HL-60 (cell line): ENCODE results near the gene FAM78A.

Experiments
- DNase-seq, 2 experiments: peaks; one replicate each; pipeline ENCODE4 v3.0.0-alpha.2; 2010 to 2020; ENCODE audit warnings: low read depth in 1 of 2, low spot score in 1 of 2
- H3K27ac ChIP-seq: fragments of 250-450 bp; sonication (Bioruptor Pico); replicated peaks from 2 replicates; pipeline ENCODE4 v1.5.1; 2020; ENCODE audit warnings: mild to moderate bottlenecking, moderate library complexity
- H3K27me3 ChIP-seq: fragments of 250-450 bp; sonication (Bioruptor Pico); 2 replicates; pipeline ENCODE4 v1.5.1; 2021; ENCODE audit warnings: mild to moderate bottlenecking, moderate library complexity; ENCODE audit not compliant: insufficient read depth, poor library complexity, severe bottlenecking
- H3K4me3 ChIP-seq: replicated peaks from 2 replicates; pipeline ENCODE4 v1.5.1; 2011; ENCODE audit warnings: mild to moderate bottlenecking, control low read depth, low read length; ENCODE audit not compliant: insufficient read depth
- GABPA ChIP-seq: IDR thresholded peaks from 2 replicates; pipeline ENCODE4 v1.6.1; 2012; ENCODE audit warnings: low read depth
- POLR2AphosphoS5 ChIP-seq: IDR thresholded peaks from 2 replicates; pipeline ENCODE4 v1.6.1; 2012; ENCODE audit warnings: low read depth
- SPI1 ChIP-seq: IDR thresholded peaks from 2 replicates; pipeline ENCODE4 v1.6.1; 2012; ENCODE audit warnings: low read depth, mild to moderate bottlenecking, borderline replicate concordance
- TF ChIP-seq, protein P1 (sequence below): IDR thresholded peaks from 2 replicates; pipeline ENCODE4 v1.6.1; 2012; ENCODE audit warnings: low read depth; ENCODE audit not compliant: insufficient replicate concordance
- TF ChIP-seq, protein P2 (sequence below): IDR thresholded peaks from one replicate; pipeline ENCODE4 v1.5.1; 2011; ENCODE audit warnings: low read length, control low read depth, inconsistent platforms; ENCODE audit not compliant: insufficient read depth

FAM78A gene

GRCh38 chr9:131297903-131298302 is 21.6 kb upstream of the FAM78A start:
- no peak overlapping the region for H3K27ac ChIP-seq
- no peak overlapping the region for H3K4me3 ChIP-seq
- TF ChIP-seq GABPA (no peak), POLR2AphosphoS5 (no peak), SPI1 (no peak)
- TF ChIP-seq, protein P1, sequence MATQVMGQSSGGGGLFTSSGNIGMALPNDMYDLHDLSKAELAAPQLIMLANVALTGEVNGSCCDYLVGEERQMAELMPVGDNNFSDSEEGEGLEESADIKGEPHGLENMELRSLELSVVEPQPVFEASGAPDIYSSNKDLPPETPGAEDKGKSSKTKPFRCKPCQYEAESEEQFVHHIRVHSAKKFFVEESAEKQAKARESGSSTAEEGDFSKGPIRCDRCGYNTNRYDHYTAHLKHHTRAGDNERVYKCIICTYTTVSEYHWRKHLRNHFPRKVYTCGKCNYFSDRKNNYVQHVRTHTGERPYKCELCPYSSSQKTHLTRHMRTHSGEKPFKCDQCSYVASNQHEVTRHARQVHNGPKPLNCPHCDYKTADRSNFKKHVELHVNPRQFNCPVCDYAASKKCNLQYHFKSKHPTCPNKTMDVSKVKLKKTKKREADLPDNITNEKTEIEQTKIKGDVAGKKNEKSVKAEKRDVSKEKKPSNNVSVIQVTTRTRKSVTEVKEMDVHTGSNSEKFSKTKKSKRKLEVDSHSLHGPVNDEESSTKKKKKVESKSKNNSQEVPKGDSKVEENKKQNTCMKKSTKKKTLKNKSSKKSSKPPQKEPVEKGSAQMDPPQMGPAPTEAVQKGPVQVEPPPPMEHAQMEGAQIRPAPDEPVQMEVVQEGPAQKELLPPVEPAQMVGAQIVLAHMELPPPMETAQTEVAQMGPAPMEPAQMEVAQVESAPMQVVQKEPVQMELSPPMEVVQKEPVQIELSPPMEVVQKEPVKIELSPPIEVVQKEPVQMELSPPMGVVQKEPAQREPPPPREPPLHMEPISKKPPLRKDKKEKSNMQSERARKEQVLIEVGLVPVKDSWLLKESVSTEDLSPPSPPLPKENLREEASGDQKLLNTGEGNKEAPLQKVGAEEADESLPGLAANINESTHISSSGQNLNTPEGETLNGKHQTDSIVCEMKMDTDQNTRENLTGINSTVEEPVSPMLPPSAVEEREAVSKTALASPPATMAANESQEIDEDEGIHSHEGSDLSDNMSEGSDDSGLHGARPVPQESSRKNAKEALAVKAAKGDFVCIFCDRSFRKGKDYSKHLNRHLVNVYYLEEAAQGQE: no peak
- TF ChIP-seq, protein P2, sequence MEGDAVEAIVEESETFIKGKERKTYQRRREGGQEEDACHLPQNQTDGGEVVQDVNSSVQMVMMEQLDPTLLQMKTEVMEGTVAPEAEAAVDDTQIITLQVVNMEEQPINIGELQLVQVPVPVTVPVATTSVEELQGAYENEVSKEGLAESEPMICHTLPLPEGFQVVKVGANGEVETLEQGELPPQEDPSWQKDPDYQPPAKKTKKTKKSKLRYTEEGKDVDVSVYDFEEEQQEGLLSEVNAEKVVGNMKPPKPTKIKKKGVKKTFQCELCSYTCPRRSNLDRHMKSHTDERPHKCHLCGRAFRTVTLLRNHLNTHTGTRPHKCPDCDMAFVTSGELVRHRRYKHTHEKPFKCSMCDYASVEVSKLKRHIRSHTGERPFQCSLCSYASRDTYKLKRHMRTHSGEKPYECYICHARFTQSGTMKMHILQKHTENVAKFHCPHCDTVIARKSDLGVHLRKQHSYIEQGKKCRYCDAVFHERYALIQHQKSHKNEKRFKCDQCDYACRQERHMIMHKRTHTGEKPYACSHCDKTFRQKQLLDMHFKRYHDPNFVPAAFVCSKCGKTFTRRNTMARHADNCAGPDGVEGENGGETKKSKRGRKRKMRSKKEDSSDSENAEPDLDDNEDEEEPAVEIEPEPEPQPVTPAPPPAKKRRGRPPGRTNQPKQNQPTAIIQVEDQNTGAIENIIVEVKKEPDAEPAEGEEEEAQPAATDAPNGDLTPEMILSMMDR: no peak
- H3K27me3 ChIP-seq: no peaks in the 10 kb centered on the region
- DNase-seq: no peak

- DNase-seq: no peak
- Histone ChIP-seq H3K4me3 (no peak overlapping the region), H3K27me3 (no peaks in the 10 kb centered on the region), H3K27ac (no peak overlapping the region)
- TF ChIP-seq POLR2AphosphoS5 (no peak), GABPA (no peak), SPI1 (no peak)
- TF ChIP-seq, protein P2: no peak
- TF ChIP-seq, protein P1: no peak
Observed at GRCh38 chr9:131296906-131297500, 20.7 kb upstream of the FAM78A start.

- Histone ChIP-seq H3K4me3 (no peak overlapping the region), H3K27me3 (no peaks in the 10 kb centered on the region), H3K27ac (no peak overlapping the region)
- no peak for TF ChIP-seq GABPA
- no peak for TF ChIP-seq SPI1
- TF ChIP-seq, protein P2: no peak
- TF ChIP-seq POLR2AphosphoS5: no peak
- TF ChIP-seq, protein P1: no peak
- no peak for DNase-seq
Observed at GRCh38 chr9:131296460-131296859, 20.1 kb upstream of the FAM78A start.
